ENCODE data around the gene SLTM.
"Not testable (repeated sequence)": the region's sequence is repeated elsewhere in the genome, so short reads cannot be mapped to it uniquely, and the experiment has no call there.

Gene SLTM

DNA sequence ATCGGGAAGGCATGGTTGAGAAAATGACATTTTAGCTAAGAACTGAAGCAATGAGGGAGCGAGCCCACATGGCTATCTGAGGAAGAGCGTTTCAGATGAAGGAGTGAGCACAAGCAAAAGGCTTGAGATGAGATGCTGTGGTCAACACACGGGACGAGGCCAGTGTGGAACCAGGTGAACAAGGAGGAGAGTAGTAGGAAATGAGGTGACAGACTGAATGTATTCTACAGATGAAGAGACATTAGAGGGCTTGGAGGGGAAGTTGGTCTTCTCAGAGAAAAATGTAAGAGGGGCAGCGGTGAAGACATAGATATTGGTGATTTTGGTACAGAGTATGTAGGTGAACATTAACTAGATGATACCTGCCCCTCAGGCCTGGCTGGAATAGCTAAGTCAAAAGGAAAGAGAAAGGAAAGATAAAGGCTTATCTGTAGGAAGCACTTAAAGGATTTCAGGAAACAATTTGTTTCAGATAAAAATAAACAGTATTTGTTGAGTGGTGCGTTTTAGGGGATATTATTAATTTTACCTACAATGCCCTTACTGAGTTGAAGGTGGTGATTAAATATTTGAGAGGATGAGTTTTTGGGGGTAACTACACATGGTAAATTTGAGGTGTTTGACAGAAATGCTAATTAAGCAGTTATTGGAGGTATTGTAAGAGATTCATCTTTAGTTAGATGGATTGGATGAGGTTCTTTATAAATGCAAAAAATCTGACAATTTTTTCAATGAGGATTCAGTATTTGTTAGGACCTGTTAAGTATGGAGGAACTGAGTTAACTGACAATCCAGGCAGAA is 57.0 kb downstream of the SLTM start:
- DNase-seq (ENCODE audit: low spot score): no peak

DNA sequence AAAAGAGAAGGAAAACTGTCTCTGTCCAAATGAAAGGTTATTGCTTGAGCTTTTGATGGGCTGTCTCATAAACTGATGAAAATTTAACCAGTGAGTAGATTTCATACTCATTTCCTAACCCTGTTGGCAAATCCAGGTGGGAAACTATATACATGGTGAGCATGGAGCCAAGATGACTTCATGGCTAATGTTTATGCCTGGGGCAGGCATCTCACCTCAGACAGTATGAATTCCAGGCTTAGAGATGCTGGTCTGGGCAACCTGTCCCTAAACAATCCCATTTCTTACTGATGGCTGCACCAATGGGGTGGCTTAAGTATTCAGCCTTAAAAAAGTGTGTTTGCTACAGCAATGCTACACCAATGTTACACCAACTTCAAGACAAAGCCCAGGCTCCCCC is 58.1 kb downstream of the SLTM start:
- no peak for DNase-seq (ENCODE audit: low spot score)

DNA sequence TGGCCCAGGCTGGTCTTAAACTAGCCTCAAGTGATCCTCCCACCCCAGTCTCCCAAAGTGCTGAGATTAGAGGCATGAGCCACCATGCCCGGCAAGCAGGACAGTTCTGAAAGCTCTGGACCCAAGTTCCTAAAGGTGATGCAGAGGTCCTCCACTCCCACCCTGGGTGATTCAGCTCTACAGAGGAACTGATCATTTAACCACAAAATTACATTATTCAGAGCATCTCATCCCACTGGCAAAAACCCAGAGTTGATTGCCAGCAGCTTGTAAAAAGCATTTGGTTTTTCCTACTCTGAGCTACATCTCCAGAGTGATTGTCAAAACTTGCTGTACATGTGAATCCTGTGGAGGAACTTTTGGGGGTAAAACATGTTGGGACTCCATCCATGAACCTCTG is 60.2 kb downstream of the SLTM start:
- DNase-seq (ENCODE audit: low spot score): no peak

DNA sequence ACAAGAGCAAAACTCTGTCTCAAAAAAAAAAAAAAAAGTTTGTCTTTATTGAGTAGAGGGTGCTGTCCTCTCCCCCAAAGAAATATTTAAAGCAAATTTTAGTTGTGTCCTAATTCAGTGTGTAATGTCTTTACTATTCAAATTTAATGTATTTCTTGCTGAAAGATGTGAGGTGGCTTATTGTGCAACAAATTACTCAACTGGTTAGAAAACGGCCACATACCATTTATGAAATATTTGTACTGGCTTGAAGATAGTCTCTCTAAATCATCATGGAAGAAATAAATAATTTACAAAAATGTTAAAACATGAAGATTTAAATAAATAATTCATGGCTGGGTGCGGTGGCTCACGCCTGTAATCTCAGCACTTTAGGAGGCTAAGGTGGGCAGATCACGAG is 63.0 kb downstream of the SLTM start:
- DNase-seq (ENCODE audit: low spot score): no peak

DNA sequence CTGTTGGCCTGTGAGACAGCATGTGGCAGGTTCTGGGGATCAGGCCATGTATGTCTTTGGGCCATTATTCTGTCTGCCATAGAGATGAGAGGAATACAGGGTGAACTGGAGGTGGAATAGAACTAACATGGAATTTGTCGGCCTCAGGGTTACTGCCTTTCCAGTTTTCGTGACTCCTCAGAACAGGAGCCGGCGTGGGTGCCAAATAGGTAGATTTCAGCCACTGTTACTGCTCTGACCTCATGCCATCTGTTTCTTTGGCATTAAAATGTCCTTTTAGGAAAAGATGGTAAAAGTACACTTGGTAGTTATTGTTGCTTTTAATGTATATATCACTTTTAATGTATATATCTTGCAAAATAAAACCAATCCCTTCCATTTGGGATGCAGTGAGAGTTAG is 65.6 kb downstream of the SLTM start:
- DNase-seq (ENCODE audit: low spot score): no peak

DNA sequence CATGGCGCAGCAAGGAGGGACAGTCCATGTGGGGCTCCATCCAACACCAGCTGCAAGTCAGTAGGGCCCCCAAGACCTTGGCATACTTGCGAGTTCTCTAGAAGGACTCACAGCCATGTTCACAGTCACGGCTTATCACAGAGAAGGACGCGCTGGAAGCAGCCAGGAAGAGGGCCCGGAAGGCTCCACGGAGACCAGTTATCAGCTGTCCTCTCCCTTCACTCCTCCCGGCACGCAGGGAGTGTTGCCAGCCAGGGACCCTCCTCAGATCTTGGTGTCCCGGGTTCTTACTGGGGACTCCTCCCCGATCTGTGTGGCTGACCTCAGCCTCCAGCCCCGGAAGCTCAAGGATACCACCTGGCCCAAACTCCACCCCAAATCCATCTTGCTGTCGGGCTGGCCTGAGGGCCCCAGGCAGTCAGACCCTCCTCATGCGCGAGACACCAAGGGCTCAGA is 68.0 kb downstream of the SLTM start:
- no peak for DNase-seq (ENCODE audit: low spot score)

DNA sequence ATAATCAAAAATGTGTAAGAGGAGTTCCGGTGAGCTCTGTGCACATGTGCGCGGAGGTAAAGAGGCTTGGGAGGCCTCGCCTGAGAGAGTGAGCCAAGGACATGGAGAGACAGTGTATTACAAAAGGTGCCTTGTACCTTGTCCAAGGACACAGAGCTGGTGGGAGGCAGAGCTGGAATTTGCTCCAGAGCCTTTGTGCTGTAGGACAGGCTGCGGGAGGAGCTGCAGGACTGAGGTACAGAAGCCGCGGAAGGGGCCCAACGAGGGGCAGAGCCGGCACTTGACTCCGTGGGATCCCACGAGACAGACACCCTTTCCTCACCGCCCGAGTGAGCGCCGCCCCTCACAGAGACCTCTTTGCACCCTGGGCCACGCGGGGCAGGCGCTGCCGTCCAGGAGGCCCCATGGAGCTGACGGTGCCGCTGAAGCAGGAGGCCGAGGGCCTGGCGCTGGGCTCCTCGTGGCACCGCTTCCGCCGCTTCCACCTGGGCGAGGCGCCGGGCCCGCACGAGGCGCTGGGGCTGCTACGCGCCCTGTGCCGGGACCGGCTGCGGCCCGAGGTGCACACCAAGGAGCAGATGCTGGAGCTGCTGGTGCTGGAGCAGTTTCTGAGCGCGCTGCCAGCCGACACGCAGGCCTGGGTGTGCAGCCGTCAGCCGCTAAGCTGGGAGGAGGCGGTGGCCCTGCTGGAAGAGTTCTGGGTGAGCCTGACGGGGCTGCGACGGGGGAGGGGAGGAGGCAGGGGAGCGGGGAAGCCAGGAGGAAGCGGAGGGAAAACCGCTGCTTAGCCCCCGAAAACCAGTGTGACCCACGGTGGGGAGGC is 68.7 kb downstream of the SLTM start:
- no peak for DNase-seq (ENCODE audit: low spot score)

DNA sequence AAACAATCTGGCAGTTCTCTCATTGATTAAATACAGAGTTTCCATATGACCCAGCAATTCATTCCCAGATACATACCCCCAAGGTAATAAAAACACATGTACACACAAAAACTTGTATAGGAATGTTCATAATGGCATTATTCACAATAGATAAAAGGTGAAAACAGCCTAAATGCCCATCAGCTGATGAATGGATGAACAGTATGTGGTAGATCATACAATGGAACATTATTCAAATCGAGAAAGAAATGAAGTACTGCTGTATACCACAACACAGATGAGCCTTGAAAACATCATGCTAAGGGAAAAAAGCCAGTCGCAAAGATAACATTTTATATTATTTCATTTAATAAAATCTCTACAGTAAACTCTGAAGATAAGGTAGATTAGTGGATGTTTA is 71.2 kb downstream of the SLTM start:
- DNase-seq (ENCODE audit: low spot score): no peak

DNA sequence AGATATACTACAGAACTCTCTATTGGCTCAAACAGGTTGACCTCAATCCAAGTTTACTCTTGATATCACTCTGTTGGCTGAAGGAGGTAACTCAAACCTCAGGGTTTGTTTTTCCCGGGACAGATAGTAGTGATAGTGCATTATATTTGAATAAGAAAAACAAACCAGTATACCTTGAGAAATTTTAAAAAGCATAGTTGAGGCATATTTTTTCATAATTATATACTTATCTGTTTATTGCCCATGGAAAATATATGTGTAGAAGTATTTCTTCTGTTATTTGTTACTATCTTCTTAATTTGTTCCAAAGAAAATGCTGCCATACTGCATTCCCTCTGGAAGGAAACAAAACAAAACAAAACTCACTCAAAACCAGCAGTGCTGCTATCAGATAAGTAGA is 76.9 kb downstream of the SLTM start:
- DNase-seq (ENCODE audit: low spot score): not testable (repeated sequence)

DNA sequence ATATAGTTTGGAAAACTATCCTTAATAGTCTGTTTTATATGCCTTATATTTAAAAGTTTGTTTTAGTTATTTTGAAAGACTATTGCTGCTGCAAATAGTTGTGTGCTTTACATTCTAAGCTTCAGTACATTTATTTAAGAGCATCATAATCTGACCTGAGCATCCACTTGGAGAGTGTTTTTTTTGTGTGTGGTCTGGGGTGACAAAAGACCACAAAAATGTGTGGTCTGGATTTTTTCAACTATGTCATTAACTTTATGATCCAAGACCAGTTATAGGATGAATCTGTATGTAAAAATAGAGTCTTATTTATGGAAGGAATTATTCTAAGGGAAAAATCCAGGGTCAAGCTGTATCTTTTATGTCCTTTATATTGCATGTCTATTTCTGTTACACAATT is 77.4 kb downstream of the SLTM start:
- no peak for DNase-seq (ENCODE audit: low spot score)

DNA sequence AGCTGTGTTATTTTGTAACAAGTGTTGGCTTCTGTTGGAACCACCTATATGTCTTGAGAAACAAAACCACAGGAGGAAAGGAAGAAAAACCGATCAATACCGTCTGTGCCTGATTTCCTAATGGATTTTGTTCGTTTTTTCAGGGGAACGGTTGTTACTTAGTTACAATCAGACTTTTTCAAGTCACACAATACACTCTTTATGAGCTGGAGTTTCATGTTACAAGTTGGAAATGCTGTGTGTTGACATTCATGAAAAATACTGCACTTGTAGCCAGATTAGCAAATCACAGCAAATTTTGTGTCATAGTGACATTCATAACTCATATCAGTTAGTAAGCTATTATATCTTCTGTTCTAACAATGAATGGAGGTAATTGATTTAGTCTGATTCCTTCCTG is 78.9 kb downstream of the SLTM start:
- DNase-seq (ENCODE audit: low spot score): no peak

DNA sequence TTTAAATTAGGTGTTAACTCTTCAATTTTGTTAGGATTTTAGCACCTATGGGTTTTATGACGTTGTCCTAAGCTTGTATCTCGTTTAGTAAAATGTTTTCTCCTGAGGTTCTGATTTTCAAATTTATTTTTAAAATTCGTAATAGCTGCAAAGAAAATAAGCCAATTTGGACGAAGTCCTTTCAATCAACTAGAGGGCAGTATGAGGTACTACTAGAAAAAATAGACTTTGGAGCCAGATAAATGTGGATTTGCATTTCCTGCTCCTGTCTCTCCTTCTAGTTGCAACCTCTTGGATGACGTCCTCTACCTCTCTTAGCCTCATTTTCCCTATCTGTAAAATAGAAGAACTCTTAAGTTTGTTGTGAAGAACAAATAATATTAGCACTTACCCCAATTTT is 81.1 kb downstream of the SLTM start:
- no peak for DNase-seq (ENCODE audit: low spot score)

DNA sequence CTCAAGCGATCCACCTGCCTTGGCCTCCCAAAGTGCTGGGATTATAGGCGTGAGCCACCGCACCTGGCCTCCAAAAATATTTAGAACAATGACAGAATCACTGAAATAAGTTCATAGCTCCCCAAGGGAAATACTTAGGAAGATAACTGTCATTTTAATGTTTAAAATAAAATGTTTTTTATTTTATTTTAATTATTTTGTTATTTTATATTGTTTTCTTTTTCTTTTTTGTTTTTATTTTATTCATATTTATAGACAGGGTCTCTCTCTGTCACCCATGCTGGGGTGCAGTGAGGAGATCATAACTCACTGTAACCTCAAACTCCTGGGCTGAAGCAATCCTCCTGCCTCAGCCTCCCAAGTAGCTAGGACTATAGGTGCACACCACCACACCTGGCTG is 82.3 kb downstream of the SLTM start:
- not testable (repeated sequence) for DNase-seq (ENCODE audit: low spot score)

DNA sequence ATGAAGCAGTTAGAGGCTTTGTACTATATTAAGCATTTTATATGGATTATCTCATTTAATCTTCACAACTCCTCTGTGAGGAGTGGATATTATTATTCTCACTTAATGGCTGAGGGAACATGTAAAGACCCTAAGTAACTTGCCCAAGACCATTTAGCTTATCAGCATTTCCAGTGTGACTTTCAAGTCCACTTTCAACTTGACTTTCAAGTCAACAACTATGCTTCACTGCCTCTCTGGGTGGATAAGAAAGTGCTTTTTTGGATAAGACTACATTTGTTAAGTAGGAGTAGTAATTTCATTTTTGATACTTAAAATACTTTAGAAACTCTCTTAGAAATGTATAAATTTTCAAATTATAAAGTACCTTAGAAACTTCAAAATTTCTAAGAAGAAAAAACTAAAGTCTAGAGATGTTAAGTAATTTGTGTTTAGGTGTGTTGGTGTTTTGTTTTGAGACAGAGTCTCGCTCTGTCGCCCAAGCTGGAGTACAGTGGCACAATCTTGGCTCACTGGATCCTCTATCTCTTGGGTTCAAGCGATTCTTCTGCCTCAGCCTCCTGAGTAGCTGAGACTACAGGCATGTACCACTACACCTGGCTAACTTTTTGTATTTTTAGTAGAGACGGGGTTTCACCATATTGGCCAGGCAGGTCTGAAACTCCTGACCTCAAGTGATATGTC is 90.6 kb downstream of the SLTM start:
- no peak for DNase-seq (ENCODE audit: low spot score)

DNA sequence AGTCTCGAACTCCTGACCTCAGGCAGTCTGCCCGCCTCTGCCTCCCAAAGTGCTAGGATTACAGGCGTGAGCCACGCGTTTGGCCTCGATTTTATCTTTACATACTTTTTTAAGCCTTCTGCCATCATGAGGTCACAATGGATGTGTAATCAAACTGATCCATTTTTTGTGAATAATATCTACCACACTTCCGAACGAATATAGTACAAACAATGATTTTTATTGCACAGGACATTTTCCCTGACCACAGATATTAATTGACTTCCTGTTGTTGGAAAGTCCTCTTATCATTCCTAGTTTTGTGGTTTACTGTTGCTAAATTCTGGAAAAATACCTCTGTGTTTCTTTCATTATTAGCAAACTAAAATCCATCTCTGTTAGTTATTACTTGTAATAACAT is 93.4 kb downstream of the SLTM start:
- no peak for DNase-seq (ENCODE audit: low spot score)

DNA sequence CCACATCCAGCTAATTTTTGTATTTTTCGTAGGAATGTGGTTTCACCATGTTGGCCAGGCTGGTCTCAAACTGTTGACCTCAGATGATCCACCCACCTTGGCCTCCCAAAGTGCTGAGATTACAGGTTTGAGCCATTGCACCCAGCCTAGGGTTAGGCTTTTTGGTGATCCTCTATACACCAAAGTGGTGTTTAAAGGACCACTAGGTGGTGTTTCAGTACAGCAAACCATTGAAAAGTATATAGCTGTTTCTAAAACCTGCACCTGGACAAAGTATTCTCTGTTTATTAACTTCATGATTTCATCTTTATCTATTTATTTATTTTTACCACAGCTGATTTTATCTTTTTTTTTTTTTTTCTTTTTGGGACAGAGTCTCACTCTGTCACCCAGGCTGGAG is 94.0 kb downstream of the SLTM start:
- no peak for DNase-seq (ENCODE audit: low spot score)

DNA sequence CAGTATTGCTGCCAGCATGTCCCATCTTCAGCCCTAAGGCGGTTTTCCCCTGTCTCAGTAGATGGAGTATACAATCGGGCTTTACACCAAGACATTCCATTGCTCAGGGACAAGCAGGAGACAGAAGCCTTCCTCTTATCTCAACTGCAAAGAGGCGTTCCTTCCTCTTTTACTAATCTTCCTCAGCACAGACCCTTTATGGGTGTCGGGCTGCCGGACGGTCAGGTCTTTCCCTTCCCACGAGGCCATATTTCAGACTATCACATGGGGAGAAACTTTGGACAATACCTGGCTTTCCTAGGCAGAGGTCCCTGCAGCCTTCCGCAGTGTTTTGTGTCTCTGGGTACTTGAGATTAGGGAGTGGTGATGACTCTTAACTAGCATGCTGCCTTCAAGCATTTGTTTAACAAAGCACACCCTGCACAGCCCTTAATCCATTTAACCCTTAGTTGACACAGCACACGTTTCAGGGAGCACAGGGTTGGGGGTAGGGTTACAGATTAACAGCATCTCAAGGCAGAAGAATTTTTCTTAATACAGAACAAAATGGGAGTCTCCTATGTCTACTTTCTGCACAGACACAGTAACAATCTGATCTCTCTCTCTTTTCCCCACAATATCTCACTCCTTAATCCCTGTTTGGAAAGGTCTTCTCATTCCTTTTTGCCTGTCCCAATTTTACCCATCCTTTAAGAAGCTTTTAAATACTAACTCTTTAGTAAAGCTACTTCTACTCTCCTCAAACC is 99.6 kb downstream of the SLTM start:
- not testable (repeated sequence) for DNase-seq (ENCODE audit: low spot score)

DNA sequence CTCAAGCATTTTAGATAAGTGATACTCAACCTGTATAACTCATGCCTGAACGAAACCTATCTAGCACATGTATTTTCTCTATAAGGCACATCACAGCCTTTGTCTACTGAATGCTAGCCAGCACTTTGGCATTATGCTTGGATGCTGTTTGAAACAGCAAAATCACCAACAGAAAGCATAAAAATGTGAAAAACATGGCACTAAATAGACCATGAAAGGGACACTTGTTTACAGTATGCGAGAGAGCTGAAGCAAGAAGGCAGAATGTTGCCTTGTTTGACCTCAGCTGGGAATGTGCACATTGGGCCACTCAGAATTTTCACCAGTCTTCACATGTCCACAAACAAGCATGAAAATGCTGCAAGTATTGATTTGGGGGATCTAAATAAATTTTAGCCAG is 102.9 kb downstream of the SLTM start:
- DNase-seq (ENCODE audit: low spot score): no peak

Measured in activated CD4-positive, alpha-beta T cell treated with anti-CD3 and anti-CD28 coated beads, Interleukin-2, Interleukin-4, amounts not matched to agents 100 ng/mL and 50 ng/mL, durations not matched to agents 16 hours and 8 hours (primary cell).